Measurements from ENCODE around the gene BCL11B.
"Not testable (repeated sequence)": the region's sequence is repeated elsewhere in the genome, so short reads cannot be mapped to it uniquely, and the experiment has no call there.

Gene BCL11B

GRCh38 chr14:99231850-99232713 lies 39.9 kb downstream of the BCL11B start:
- no peak overlapping the region for H3K9ac ChIP-seq (ENCODE audit: low read length)
- H3K4me3 ChIP-seq (ENCODE audit: low read length): peak overlapping the region; percentile 51
- peaks cover 21% of the 10 kb centered on the region for H3K4me1 ChIP-seq (ENCODE audit: control insufficient read depth, low read depth, low read length)
- H3K36me3 ChIP-seq (ENCODE audit: control insufficient read depth, low read depth, low read length): no peaks in the 10 kb centered on the region
- no peaks in the 10 kb centered on the region for H3K27me3 ChIP-seq (ENCODE audit: control insufficient read depth, insufficient read depth, low read length)
- no peak overlapping the region for H3K27ac ChIP-seq (ENCODE audit: low read length)
- no peaks in the 10 kb centered on the region for H3K9me3 ChIP-seq (ENCODE audit: control insufficient read depth, low read depth, low read length)

DNA sequence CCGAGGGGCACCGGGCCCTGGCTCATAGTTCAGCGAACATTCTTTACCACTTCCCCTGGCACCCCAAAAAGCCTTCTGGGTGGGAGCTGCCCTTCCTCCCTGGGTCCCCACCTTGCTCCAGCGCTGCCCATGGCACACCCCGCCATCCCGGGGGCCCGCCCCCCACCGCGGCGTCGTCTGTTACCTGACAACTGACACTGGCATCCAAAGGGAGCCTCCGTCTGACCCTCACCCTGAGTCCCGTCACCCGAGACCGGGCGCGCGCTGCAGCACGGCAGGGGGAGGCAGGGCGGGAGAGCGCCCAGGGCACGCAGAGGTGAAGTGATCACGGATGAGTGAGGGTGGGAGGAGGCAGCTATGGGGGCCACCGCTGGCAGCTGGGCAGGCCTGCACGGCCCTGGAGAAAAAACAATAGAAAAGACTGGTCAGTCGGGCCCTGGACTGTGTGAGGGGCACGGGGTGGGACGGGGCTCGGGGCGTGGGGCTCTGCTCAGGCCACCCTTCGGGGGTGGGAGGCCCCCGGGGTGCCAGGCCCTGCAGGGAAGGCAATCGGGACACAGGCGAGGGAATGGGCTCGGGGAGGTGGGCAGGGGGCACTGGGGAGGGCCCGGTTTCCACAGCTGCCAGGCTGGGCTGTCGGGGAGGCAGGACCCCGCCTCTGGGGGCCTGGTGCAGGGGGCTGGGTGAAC lies 40.7 kb downstream of the BCL11B start:
- H3K9ac ChIP-seq (ENCODE audit: low read length): no peak overlapping the region

GRCh38 chr14:99230208-99231151 lies 41.5 kb downstream of the BCL11B start:
- Histone ChIP-seq H3K4me1 (ENCODE audit: control insufficient read depth, low read depth, low read length) (peaks cover 10% of the 10 kb centered on the region), H3K27me3 (ENCODE audit: control insufficient read depth, insufficient read depth, low read length) (no peaks in the 10 kb centered on the region), H3K4me3 (ENCODE audit: low read length) (peak overlapping the region; percentile 51), H3K27ac (ENCODE audit: low read length) (no peak overlapping the region), H3K36me3 (ENCODE audit: control insufficient read depth, low read depth, low read length) (no peaks in the 10 kb centered on the region), H3K9me3 (ENCODE audit: control insufficient read depth, low read depth, low read length) (no peaks in the 10 kb centered on the region), H3K9ac (ENCODE audit: low read length) (no peak overlapping the region)

More for the DNA sequence above, 40.7 kb downstream of the BCL11B start:
- H3K36me3 ChIP-seq (ENCODE audit: control insufficient read depth, low read depth, low read length): no peaks in the 10 kb centered on the region
- H3K4me1 ChIP-seq (ENCODE audit: control insufficient read depth, low read depth, low read length): peaks cover 17% of the 10 kb centered on the region
- no peaks in the 10 kb centered on the region for H3K9me3 ChIP-seq (ENCODE audit: control insufficient read depth, low read depth, low read length)
- no peaks in the 10 kb centered on the region for H3K27me3 ChIP-seq (ENCODE audit: control insufficient read depth, insufficient read depth, low read length)
- peak overlapping the region; percentile 51 for H3K4me3 ChIP-seq (ENCODE audit: low read length)
- no peak overlapping the region for H3K27ac ChIP-seq (ENCODE audit: low read length)

DNA sequence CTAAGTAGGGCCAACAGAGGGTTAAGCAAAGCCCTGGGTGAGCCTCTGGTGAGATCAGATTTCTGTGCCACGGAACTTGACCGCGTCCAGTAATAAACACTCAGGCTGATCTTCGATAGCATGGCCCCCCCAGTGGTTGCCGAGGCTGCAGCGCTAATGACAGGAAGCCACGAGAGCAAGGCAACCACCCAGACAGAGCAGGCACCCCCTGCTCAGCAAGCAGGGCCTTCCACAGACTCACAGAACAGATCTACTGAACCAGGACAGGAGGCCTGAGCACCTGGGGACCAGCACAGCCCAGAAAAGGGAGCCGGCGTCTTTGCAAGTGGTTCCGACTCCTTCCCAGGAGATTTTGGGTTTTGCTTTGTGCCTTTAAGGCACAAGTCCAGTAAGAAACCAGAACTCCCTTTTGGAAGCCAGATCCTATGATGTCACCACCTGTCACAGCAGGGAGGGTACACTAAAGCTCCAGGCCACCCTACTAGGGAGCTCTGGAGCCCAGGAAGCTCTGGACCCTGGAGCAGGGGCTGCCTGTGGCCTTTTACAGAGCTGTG lies 42.3 kb downstream of the BCL11B start:
- Histone ChIP-seq H3K27ac (ENCODE audit: low read length) (no peak overlapping the region), H3K4me1 (ENCODE audit: control insufficient read depth, low read depth, low read length) (peaks cover 9% of the 10 kb centered on the region), H3K36me3 (ENCODE audit: control insufficient read depth, low read depth, low read length) (no peaks in the 10 kb centered on the region), H3K27me3 (ENCODE audit: control insufficient read depth, insufficient read depth, low read length) (no peaks in the 10 kb centered on the region), H3K9me3 (ENCODE audit: control insufficient read depth, low read depth, low read length) (no peaks in the 10 kb centered on the region), H3K4me3 (ENCODE audit: low read length) (no peak overlapping the region), H3K9ac (ENCODE audit: low read length) (no peak overlapping the region)

DNA sequence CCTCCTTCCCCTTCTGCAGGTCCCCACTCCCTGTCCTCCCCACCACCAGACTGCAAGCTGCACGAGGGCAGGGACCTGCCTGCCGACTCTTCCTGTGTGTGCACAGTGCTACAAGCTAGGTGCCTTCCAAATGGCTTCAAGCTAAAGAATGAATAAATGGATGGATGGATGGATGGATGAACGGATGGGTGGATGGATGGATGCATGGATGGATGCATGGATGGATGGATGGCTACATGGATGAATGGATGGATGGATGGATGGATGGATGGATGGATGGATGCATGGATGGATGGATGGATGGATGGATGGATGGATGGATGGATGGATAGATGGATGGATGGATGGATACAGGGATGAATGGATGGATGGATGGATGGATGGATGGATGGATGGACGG lies 43.2 kb downstream of the BCL11B start:
- H3K9ac ChIP-seq (ENCODE audit: low read length); H3K27ac ChIP-seq (ENCODE audit: low read length); H3K36me3 ChIP-seq (ENCODE audit: control insufficient read depth, low read depth, low read length); H3K27me3 ChIP-seq (ENCODE audit: control insufficient read depth, insufficient read depth, low read length); H3K9me3 ChIP-seq (ENCODE audit: control insufficient read depth, low read depth, low read length); H3K4me3 ChIP-seq (ENCODE audit: low read length); H3K4me1 ChIP-seq (ENCODE audit: control insufficient read depth, low read depth, low read length): not testable (repeated sequence)

- no peaks in the 10 kb centered on the region for H3K27me3 ChIP-seq (ENCODE audit: control insufficient read depth, insufficient read depth, low read length)
- H3K4me1 ChIP-seq (ENCODE audit: control insufficient read depth, low read depth, low read length): no peaks in the 10 kb centered on the region
- H3K36me3 ChIP-seq (ENCODE audit: control insufficient read depth, low read depth, low read length): no peaks in the 10 kb centered on the region
- no peak overlapping the region for H3K9ac ChIP-seq (ENCODE audit: low read length)
- H3K9me3 ChIP-seq (ENCODE audit: control insufficient read depth, low read depth, low read length): no peaks in the 10 kb centered on the region
- H3K4me3 ChIP-seq (ENCODE audit: low read length): no peak overlapping the region
- H3K27ac ChIP-seq (ENCODE audit: low read length): no peak overlapping the region
Measured at GRCh38 chr14:99226687-99227086, 45.3 kb downstream of the BCL11B start.

DNA sequence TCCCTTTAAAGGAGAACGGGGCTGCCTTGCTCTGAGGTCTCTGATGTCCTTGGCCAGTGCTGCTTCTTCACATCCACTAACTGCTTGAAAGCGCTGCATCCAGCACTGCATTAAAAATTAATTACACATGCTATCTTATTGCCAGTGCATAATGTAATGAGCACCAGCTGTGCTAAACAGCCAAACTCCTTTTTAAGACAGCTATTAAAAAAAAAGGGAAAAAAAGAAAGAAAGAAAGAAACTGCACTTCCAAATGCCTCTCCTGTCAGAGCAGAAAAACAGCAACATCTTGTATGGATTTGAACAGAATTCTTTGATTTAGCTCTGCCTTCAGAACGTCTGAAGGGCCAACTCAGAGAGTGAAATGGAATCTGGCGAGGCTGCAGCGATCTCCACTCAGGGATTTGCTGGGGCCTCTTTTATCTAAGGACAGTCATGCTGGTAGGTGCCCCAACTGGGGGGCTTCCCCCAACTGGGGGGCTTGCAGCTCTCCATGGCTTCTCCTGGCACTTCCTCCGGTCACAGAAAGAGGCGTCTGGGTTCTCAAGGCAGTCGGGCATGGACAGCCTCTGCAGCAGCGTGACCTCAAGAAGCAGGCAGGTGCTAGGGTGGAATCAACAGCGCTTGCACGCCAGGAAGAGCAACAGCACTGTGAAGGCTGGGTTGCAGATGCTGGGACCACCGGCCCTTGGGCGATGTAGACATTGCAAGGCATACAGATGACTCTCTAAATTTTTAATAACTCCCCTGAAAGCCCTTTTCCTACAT lies 46.4 kb downstream of the BCL11B start:
- no peak overlapping the region for H3K4me3 ChIP-seq (ENCODE audit: low read length)
- H3K27me3 ChIP-seq (ENCODE audit: control insufficient read depth, insufficient read depth, low read length): no peaks in the 10 kb centered on the region
- H3K27ac ChIP-seq (ENCODE audit: low read length): no peak overlapping the region
- no peaks in the 10 kb centered on the region for H3K36me3 ChIP-seq (ENCODE audit: control insufficient read depth, low read depth, low read length)
- no peak overlapping the region for H3K9ac ChIP-seq (ENCODE audit: low read length)
- H3K9me3 ChIP-seq (ENCODE audit: control insufficient read depth, low read depth, low read length): no peaks in the 10 kb centered on the region
- H3K4me1 ChIP-seq (ENCODE audit: control insufficient read depth, low read depth, low read length): no peaks in the 10 kb centered on the region

- Histone ChIP-seq H3K27me3 (ENCODE audit: control insufficient read depth, insufficient read depth, low read length) (no peaks in the 10 kb centered on the region), H3K27ac (ENCODE audit: low read length) (no peak overlapping the region), H3K9ac (ENCODE audit: low read length) (no peak overlapping the region), H3K4me1 (ENCODE audit: control insufficient read depth, low read depth, low read length) (no peaks in the 10 kb centered on the region), H3K36me3 (ENCODE audit: control insufficient read depth, low read depth, low read length) (no peaks in the 10 kb centered on the region), H3K9me3 (ENCODE audit: control insufficient read depth, low read depth, low read length) (no peaks in the 10 kb centered on the region), H3K4me3 (ENCODE audit: low read length) (no peak overlapping the region)
Measured at GRCh38 chr14:99224948-99225347, 47.0 kb downstream of the BCL11B start.

GRCh38 chr14:99224116-99224910 lies 47.7 kb downstream of the BCL11B start:
- H3K27me3 ChIP-seq (ENCODE audit: control insufficient read depth, insufficient read depth, low read length): no peaks in the 10 kb centered on the region
- no peaks in the 10 kb centered on the region for H3K36me3 ChIP-seq (ENCODE audit: control insufficient read depth, low read depth, low read length)
- no peak overlapping the region for H3K9ac ChIP-seq (ENCODE audit: low read length)
- no peaks in the 10 kb centered on the region for H3K4me1 ChIP-seq (ENCODE audit: control insufficient read depth, low read depth, low read length)
- H3K27ac ChIP-seq (ENCODE audit: low read length): no peak overlapping the region
- H3K9me3 ChIP-seq (ENCODE audit: control insufficient read depth, low read depth, low read length): no peaks in the 10 kb centered on the region
- no peak overlapping the region for H3K4me3 ChIP-seq (ENCODE audit: low read length)

GRCh38 chr14:99221445-99221844 lies 50.6 kb downstream of the BCL11B start:
- Histone ChIP-seq H3K36me3 (ENCODE audit: control insufficient read depth, low read depth, low read length) (no peaks in the 10 kb centered on the region), H3K27ac (ENCODE audit: low read length) (no peak overlapping the region), H3K9me3 (ENCODE audit: control insufficient read depth, low read depth, low read length) (no peaks in the 10 kb centered on the region), H3K27me3 (ENCODE audit: control insufficient read depth, insufficient read depth, low read length) (no peaks in the 10 kb centered on the region), H3K4me1 (ENCODE audit: control insufficient read depth, low read depth, low read length) (no peaks in the 10 kb centered on the region), H3K9ac (ENCODE audit: low read length) (no peak overlapping the region), H3K4me3 (ENCODE audit: low read length) (no peak overlapping the region)

All from iPS-18a (cell line).